H54 (cell line): ENCODE measurements around the gene MRPS9.

Source experiments
- DNase-seq: peaks from one replicate; pipeline ENCODE4 v3.0.0; 2011; ENCODE audit warnings: low spot score, mixed read lengths; ENCODE audit not compliant: insufficient read length
- FAIRE-seq: peaks from 3 replicates; lab custom pipeline; 2011; peaks lifted over from hg19 to GRCh38; lab: Jason Lieb, UNC
- POLR2A ChIP-seq: IDR thresholded peaks from 2 replicates; pipeline ENCODE4 v1.6.1; 2011; ENCODE audit warnings: low read depth, mild to moderate bottlenecking, low read length

MRPS9 gene

GRCh38 chr2:105141099-105141614, 103.3 kb downstream of the MRPS9 start:
- TF ChIP-seq POLR2A = no peak
- FAIRE-seq = no peak
- DNase-seq = no peak

- DNase-seq = no peak
- no peak for FAIRE-seq
- TF ChIP-seq POLR2A = no peak
Observed at GRCh38 chr2:105142239-105142638, 104.4 kb downstream of the MRPS9 start.

- DNase-seq (no peak), FAIRE-seq (no peak)
- no peak for TF ChIP-seq POLR2A
Observed at GRCh38 chr2:105143094-105143466, 105.2 kb downstream of the MRPS9 start.

- peak; percentile 33; the same call in 1 of the 2 replicates for TF ChIP-seq POLR2A
- DNase-seq = peak; percentile 42
- no peak for FAIRE-seq
Observed at GRCh38 chr2:105143467-105144151, 105.7 kb downstream of the MRPS9 start.

- no peak for DNase-seq
- TF ChIP-seq POLR2A = 0 out of 2 replicates have a peak, but pooled peaks have one; percentile 1
- FAIRE-seq = no peak
Observed at GRCh38 chr2:105144152-105144940, 106.5 kb downstream of the MRPS9 start.

- no peak for DNase-seq
- TF ChIP-seq POLR2A = no peak
- FAIRE-seq = no peak
Observed at GRCh38 chr2:105144941-105145300, 107.1 kb downstream of the MRPS9 start.

- FAIRE-seq (no peak), DNase-seq (no peak)
- no peak for TF ChIP-seq POLR2A
Observed at GRCh38 chr2:105149272-105149671, 111.4 kb downstream of the MRPS9 start.
